ENCODE data around the gene TRAPPC10. TPM values are rescaled to one million over a fixed set of nuclear protein-coding genes. Genes with fewer than 3 reads are reported as not detected.
A peak's percentile ranks its signal among the peaks of the same experiment; 100 is the strongest.
"Not testable (repeated sequence)": the region's sequence is repeated elsewhere in the genome, so short reads cannot be mapped to it uniquely, and the experiment has no call there.

TRAPPC10 gene
- polyA plus RNA-seq, 1 experiment = 31.4 TPM

GRCh38 chr21:44094832-44095231 is 82.7 kb downstream of the TRAPPC10 start:
- H3K36me3 ChIP-seq (ENCODE audit: control insufficient read depth, insufficient read depth, low read length) = peaks cover 11% of the 10 kb centered on the region
- H3K27me3 ChIP-seq (ENCODE audit: control insufficient read depth, insufficient read depth, low read length) = no peaks in the 10 kb centered on the region
- no peak overlapping the region for H3K4me3 ChIP-seq (ENCODE audit: low read depth, low read length)
- no peak for DNase-seq (ENCODE audit: low read depth)
- ChIA-PET CTCF (interaction anchor here (2.2 kb wide), 1 partner anchor 11 kb away, joined by 5 read pairs; no protein-coding TSS in a partner anchor), POLR2A (no interaction called here)
- TF ChIP-seq CTCF (IDR thresholded peaks at IDR 0.05; ENCODE audit: insufficient read depth, low read depth, low read length) = no peak

GRCh38 chr21:44098507-44098906 is 86.4 kb downstream of the TRAPPC10 start:
- DNase-seq (ENCODE audit: low read depth); POLR2A ChIA-PET; H3K27me3 ChIP-seq (ENCODE audit: control insufficient read depth, insufficient read depth, low read length); H3K4me3 ChIP-seq (ENCODE audit: low read depth, low read length); H3K36me3 ChIP-seq (ENCODE audit: control insufficient read depth, insufficient read depth, low read length); CTCF ChIA-PET: not testable (repeated sequence)

- DNase-seq (ENCODE audit: low read depth); H3K4me3 ChIP-seq (ENCODE audit: low read depth, low read length); H3K36me3 ChIP-seq (ENCODE audit: control insufficient read depth, insufficient read depth, low read length); POLR2A ChIA-PET; H3K27me3 ChIP-seq (ENCODE audit: control insufficient read depth, insufficient read depth, low read length); CTCF ChIA-PET: not testable (repeated sequence)
Measured at GRCh38 chr21:44098964-44099363, 86.9 kb downstream of the TRAPPC10 start.

GRCh38 chr21:44107026-44107501 is 95.0 kb downstream of the TRAPPC10 start, which contains the start of gene PWP2:
Gene PWP2, plus strand, starts transcription at chr21:44107399. Its CDS starts 18 bp downstream, at chr21:44107417.
- H3K4me3 ChIP-seq (ENCODE audit: low read depth, low read length) = peak within 1 kb of the TSS; percentile 33
- DNase-seq (ENCODE audit: low read depth); H3K27me3 ChIP-seq (ENCODE audit: control insufficient read depth, insufficient read depth, low read length); H3K36me3 ChIP-seq (ENCODE audit: control insufficient read depth, insufficient read depth, low read length); POLR2A ChIA-PET; CTCF ChIA-PET: not testable (repeated sequence)

- peak overlapping the region; percentile 33 for H3K4me3 ChIP-seq (ENCODE audit: low read depth, low read length)
- POLR2A ChIA-PET; H3K36me3 ChIP-seq (ENCODE audit: control insufficient read depth, insufficient read depth, low read length); H3K27me3 ChIP-seq (ENCODE audit: control insufficient read depth, insufficient read depth, low read length); DNase-seq (ENCODE audit: low read depth); CTCF ChIA-PET: not testable (repeated sequence)
Measured at GRCh38 chr21:44107589-44107988, 95.5 kb downstream of the TRAPPC10 start.

GRCh38 chr21:44113702-44114371 is 101.7 kb downstream of the TRAPPC10 start:
- H3K27me3 ChIP-seq (ENCODE audit: control insufficient read depth, insufficient read depth, low read length); H3K36me3 ChIP-seq (ENCODE audit: control insufficient read depth, insufficient read depth, low read length); H3K4me3 ChIP-seq (ENCODE audit: low read depth, low read length); DNase-seq (ENCODE audit: low read depth); POLR2A ChIA-PET; CTCF ChIA-PET: not testable (repeated sequence)

- H3K27me3 ChIP-seq (ENCODE audit: control insufficient read depth, insufficient read depth, low read length); CTCF ChIA-PET; H3K36me3 ChIP-seq (ENCODE audit: control insufficient read depth, insufficient read depth, low read length); POLR2A ChIA-PET; DNase-seq (ENCODE audit: low read depth); H3K4me3 ChIP-seq (ENCODE audit: low read depth, low read length): not testable (repeated sequence)
Measured at GRCh38 chr21:44122131-44122530, 110.0 kb downstream of the TRAPPC10 start.

GRCh38 chr21:44127827-44128226 is 115.7 kb downstream of the TRAPPC10 start:
- CTCF ChIA-PET; H3K27me3 ChIP-seq (ENCODE audit: control insufficient read depth, insufficient read depth, low read length): not testable (repeated sequence)

GRCh38 chr21:44133715-44134057 is 121.6 kb downstream of the TRAPPC10 start:
- CTCF ChIA-PET; DNase-seq (ENCODE audit: low read depth); H3K36me3 ChIP-seq (ENCODE audit: control insufficient read depth, insufficient read depth, low read length); POLR2A ChIA-PET; H3K27me3 ChIP-seq (ENCODE audit: control insufficient read depth, insufficient read depth, low read length): not testable (repeated sequence)
- peak overlapping the region; percentile 41 for H3K4me3 ChIP-seq (ENCODE audit: low read depth, low read length)

More at GRCh38 chr21:44127827-44128226, 115.7 kb downstream of the TRAPPC10 start:
- DNase-seq (ENCODE audit: low read depth); H3K4me3 ChIP-seq (ENCODE audit: low read depth, low read length); H3K36me3 ChIP-seq (ENCODE audit: control insufficient read depth, insufficient read depth, low read length); POLR2A ChIA-PET: not testable (repeated sequence)

GRCh38 chr21:44134732-44135131 is 122.6 kb downstream of the TRAPPC10 start:
- DNase-seq (ENCODE audit: low read depth); POLR2A ChIA-PET; H3K27me3 ChIP-seq (ENCODE audit: control insufficient read depth, insufficient read depth, low read length); H3K4me3 ChIP-seq (ENCODE audit: low read depth, low read length); CTCF ChIA-PET; H3K36me3 ChIP-seq (ENCODE audit: control insufficient read depth, insufficient read depth, low read length): not testable (repeated sequence)

GRCh38 chr21:44138039-44138438 is 125.9 kb downstream of the TRAPPC10 start:
- POLR2A ChIA-PET; H3K36me3 ChIP-seq (ENCODE audit: control insufficient read depth, insufficient read depth, low read length); CTCF ChIA-PET; H3K4me3 ChIP-seq (ENCODE audit: low read depth, low read length); H3K27me3 ChIP-seq (ENCODE audit: control insufficient read depth, insufficient read depth, low read length); DNase-seq (ENCODE audit: low read depth): not testable (repeated sequence)

- POLR2A ChIA-PET; H3K36me3 ChIP-seq (ENCODE audit: control insufficient read depth, insufficient read depth, low read length); DNase-seq (ENCODE audit: low read depth); H3K4me3 ChIP-seq (ENCODE audit: low read depth, low read length); CTCF ChIA-PET; H3K27me3 ChIP-seq (ENCODE audit: control insufficient read depth, insufficient read depth, low read length): not testable (repeated sequence)
Measured at GRCh38 chr21:44139787-44140551, 127.9 kb downstream of the TRAPPC10 start.

Measured in BJ (cell line).